ENCODE data around the gene KIZ. TPM values are rescaled to one million over a fixed set of nuclear protein-coding genes. Genes with fewer than 3 reads are reported as not detected.

KIZ gene
- total RNA-seq, 1 donor from 2014 or later: 12.2 TPM

DNA sequence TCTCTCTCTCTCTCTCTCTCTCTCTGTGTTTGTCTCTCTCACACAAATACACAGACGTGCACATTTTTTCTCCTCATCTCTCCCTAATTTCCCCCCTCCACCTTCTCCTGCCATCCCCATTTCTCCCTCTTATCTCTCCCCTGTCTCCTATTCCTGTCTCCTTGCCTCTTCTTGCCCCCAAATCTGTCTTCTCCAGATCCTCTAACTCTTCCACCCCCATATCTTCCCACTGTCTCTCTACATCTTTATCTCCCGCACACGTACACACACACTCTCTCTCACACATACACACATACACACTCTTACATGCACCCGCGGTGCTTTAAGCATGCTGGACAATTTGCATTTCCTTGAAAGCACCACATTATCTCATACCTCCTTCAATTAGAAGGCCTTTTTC lies 15.9 kb downstream of the KIZ start:
- Mint-ChIP-seq H3K9me3 (ENCODE audit: low read depth) (no peaks in the 10 kb centered on the region), H3K4me3 (ENCODE audit: unreplicated experiment) (no peak overlapping the region), H3K36me3 (ENCODE audit: low read depth) (peaks cover 4% of the 10 kb centered on the region), H3K27me3 (ENCODE audit: low read depth) (no peaks in the 10 kb centered on the region), H3K27ac (ENCODE audit: unreplicated experiment) (no peak overlapping the region), H3K4me1 (ENCODE audit: low read depth) (no peaks in the 10 kb centered on the region)
- DNase-seq (ENCODE audit: low spot score): no peak
- TF ChIP-seq, protein P1, sequence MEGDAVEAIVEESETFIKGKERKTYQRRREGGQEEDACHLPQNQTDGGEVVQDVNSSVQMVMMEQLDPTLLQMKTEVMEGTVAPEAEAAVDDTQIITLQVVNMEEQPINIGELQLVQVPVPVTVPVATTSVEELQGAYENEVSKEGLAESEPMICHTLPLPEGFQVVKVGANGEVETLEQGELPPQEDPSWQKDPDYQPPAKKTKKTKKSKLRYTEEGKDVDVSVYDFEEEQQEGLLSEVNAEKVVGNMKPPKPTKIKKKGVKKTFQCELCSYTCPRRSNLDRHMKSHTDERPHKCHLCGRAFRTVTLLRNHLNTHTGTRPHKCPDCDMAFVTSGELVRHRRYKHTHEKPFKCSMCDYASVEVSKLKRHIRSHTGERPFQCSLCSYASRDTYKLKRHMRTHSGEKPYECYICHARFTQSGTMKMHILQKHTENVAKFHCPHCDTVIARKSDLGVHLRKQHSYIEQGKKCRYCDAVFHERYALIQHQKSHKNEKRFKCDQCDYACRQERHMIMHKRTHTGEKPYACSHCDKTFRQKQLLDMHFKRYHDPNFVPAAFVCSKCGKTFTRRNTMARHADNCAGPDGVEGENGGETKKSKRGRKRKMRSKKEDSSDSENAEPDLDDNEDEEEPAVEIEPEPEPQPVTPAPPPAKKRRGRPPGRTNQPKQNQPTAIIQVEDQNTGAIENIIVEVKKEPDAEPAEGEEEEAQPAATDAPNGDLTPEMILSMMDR (IDR thresholded peaks at IDR 0.05): no peak

GRCh38 chr20:21143194-21143890 lies 17.5 kb downstream of the KIZ start:
- Mint-ChIP-seq H3K4me1 (ENCODE audit: low read depth) (no peaks in the 10 kb centered on the region), H3K4me3 (ENCODE audit: unreplicated experiment) (no peak overlapping the region), H3K27ac (ENCODE audit: unreplicated experiment) (no peak overlapping the region), H3K27me3 (ENCODE audit: low read depth) (no peaks in the 10 kb centered on the region), H3K9me3 (ENCODE audit: low read depth) (no peaks in the 10 kb centered on the region), H3K36me3 (ENCODE audit: low read depth) (peaks cover 4% of the 10 kb centered on the region)
- TF ChIP-seq, protein P1 (IDR thresholded peaks at IDR 0.05): no peak
- no peak for DNase-seq (ENCODE audit: low spot score)

DNA sequence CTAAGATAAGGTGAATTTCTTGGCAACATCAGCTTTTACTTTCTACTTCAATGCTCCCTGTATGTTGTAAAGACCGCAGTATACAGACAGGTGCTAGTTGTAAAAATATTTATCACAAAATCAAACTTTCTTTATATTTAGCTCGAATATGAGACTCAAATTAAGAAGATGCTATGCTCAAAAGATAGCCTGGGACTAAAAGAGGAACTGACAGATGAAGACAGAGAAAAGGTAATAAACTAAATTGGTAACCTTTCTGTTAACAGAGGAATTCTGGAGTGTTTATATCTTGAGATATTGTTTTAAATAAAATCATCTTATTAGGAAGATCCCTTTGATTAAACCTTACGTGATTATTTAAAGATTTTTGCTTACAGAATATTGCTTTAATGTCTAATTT lies 19.5 kb downstream of the KIZ start:
- Mint-ChIP-seq H3K4me3 (ENCODE audit: unreplicated experiment) (no peak overlapping the region), H3K27ac (ENCODE audit: unreplicated experiment) (no peak overlapping the region), H3K27me3 (ENCODE audit: low read depth) (no peaks in the 10 kb centered on the region), H3K9me3 (ENCODE audit: low read depth) (no peaks in the 10 kb centered on the region), H3K36me3 (ENCODE audit: low read depth) (peaks cover 8% of the 10 kb centered on the region), H3K4me1 (ENCODE audit: low read depth) (no peaks in the 10 kb centered on the region)
- DNase-seq (ENCODE audit: low spot score): no peak
- TF ChIP-seq, protein P1 (IDR thresholded peaks at IDR 0.05): no peak

DNA sequence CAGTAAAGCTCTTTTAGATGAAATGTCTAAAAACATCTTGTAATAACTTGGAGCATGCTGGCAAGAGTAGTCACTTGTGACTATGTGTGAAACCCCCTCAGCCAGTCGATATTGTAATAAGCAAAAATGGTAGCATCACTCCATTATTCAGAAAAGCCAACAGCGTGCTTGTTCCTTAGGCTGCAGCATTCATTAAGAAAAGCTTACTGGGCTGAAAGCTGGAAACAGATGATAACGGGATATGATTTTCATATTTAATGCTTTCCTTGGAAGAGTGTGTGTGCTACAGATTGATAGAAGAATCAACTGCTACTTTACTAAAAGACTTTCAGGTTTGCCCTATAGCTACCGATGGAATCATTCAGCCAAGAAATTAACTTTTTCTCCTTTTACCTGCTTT lies 20.3 kb downstream of the KIZ start:
- no peak for DNase-seq (ENCODE audit: low spot score)
- H3K9me3 Mint-ChIP-seq (ENCODE audit: low read depth): no peaks in the 10 kb centered on the region
- H3K4me1 Mint-ChIP-seq (ENCODE audit: low read depth): no peaks in the 10 kb centered on the region
- no peaks in the 10 kb centered on the region for H3K27me3 Mint-ChIP-seq (ENCODE audit: low read depth)
- TF ChIP-seq, protein P1 (IDR thresholded peaks at IDR 0.05): no peak
- no peak overlapping the region for H3K4me3 Mint-ChIP-seq (ENCODE audit: unreplicated experiment)
- no peak overlapping the region for H3K27ac Mint-ChIP-seq (ENCODE audit: unreplicated experiment)
- H3K36me3 Mint-ChIP-seq (ENCODE audit: low read depth): peaks cover 8% of the 10 kb centered on the region

GRCh38 chr20:21147593-21147992 lies 21.7 kb downstream of the KIZ start:
- no peak overlapping the region for H3K27ac Mint-ChIP-seq (ENCODE audit: unreplicated experiment)
- no peaks in the 10 kb centered on the region for H3K9me3 Mint-ChIP-seq (ENCODE audit: low read depth)
- no peaks in the 10 kb centered on the region for H3K4me1 Mint-ChIP-seq (ENCODE audit: low read depth)

More at GRCh38 chr20:21147593-21147992, 21.7 kb downstream of the KIZ start:
- DNase-seq (ENCODE audit: low spot score): no peak
- H3K36me3 Mint-ChIP-seq (ENCODE audit: low read depth): peaks cover 6% of the 10 kb centered on the region
- TF ChIP-seq, protein P1 (IDR thresholded peaks at IDR 0.05): no peak
- H3K27me3 Mint-ChIP-seq (ENCODE audit: low read depth): no peaks in the 10 kb centered on the region
- H3K4me3 Mint-ChIP-seq (ENCODE audit: unreplicated experiment): no peak overlapping the region
